Tibial nerve (tissue), 4 donors: ENCODE data around the gene KRT14.

Source experiments
- EP300 ChIP-seq, 2 donors: sonication (generic); formaldehyde crosslinking; IDR thresholded peaks; one replicate each; pipeline ENCODE4 v1.6.1; 2017; ENCODE audit warnings: antibody characterized with exemption in 2 of 2, mild to moderate bottlenecking in 1 of 2
- POLR2A ChIP-seq, 2 donors: fragments of 450-650 bp; IDR thresholded peaks; one replicate each; pipeline ENCODE4 v1.6.1; 2017; ENCODE audit warnings: antibody characterized with exemption in 2 of 2, mild to moderate bottlenecking in 2 of 2, moderate library complexity in 2 of 2
- TF ChIP-seq, protein P1 (sequence below), 5 experiments: fragments of 200-600 bp in 3 of 5; fragments of 450-650 bp in 2 of 5; sonication (generic) in 3 of 5; IDR thresholded peaks; one replicate each; pipeline ENCODE4 v1.5.1; 2016 to 2019; ENCODE audit warnings: antibody characterized with exemption in 5 of 5, mild to moderate bottlenecking in 3 of 5, moderate library complexity in 2 of 5

DNA sequence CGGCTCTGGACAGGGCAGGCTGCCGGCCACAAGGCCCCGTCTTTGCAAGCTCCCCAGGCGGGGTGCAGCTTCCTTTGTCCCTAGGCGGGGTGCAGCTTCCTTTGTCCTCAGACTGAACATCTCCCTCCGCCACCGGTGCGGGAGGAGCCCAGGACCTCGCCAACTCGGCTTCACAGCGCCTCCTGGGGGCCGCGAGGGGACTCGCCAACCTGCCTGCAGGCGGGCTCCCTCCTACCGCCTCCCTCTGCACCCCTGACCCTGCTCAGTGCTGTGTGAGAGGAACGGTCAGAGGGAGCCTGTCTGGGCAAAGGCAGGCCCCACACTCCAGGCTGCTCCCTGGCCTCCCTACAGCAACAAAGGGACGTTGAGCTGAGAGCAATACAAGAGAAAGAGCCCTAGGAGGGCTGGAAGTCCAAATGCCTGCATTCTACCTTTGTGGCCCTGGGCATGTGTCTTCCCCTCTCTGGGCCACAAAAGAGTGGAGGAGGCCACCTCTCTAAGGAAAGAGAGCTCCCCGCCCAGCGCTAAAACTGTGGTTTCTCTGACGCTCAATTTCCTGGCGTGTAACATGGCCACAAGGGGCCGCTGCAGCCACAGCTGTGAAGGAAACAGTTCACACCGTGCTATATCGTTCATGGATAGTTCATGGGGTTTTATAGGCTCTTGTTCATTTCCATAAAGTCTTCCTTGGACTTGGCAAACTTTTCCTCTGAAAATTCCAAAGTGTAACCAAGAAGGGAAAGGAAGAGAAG lies 37.7 kb downstream of the KRT14 start:
- TF ChIP-seq, protein P1, sequence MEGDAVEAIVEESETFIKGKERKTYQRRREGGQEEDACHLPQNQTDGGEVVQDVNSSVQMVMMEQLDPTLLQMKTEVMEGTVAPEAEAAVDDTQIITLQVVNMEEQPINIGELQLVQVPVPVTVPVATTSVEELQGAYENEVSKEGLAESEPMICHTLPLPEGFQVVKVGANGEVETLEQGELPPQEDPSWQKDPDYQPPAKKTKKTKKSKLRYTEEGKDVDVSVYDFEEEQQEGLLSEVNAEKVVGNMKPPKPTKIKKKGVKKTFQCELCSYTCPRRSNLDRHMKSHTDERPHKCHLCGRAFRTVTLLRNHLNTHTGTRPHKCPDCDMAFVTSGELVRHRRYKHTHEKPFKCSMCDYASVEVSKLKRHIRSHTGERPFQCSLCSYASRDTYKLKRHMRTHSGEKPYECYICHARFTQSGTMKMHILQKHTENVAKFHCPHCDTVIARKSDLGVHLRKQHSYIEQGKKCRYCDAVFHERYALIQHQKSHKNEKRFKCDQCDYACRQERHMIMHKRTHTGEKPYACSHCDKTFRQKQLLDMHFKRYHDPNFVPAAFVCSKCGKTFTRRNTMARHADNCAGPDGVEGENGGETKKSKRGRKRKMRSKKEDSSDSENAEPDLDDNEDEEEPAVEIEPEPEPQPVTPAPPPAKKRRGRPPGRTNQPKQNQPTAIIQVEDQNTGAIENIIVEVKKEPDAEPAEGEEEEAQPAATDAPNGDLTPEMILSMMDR (IDR thresholded peaks at IDR 0.05), result peak; percentile 77 to 96 (median 87)
- TF ChIP-seq POLR2A (IDR thresholded peaks at IDR 0.05) (no peak), EP300 (IDR thresholded peaks at IDR 0.05) (no peak)
